Tibial artery (tissue), 4 donors: ENCODE measurements around the gene EEF2KMT.

Experiments
- DNase-seq, 2 donors: peaks; one replicate each; pipeline ENCODE4 v3.0.0-alpha.2; 2019
- H3K27ac ChIP-seq, 2 donors: fragments of 200-600 bp; sonication (generic) in 1 of 2; 1 replicate in 1 of 2; 2 replicates in 1 of 2; pipeline ENCODE4 v1.5.1; 2018 to 2019; ENCODE audit warnings: mild to moderate bottlenecking in 1 of 2
- H3K27me3 ChIP-seq, 2 donors: fragments of 200-600 bp; sonication (generic) in 1 of 2; one replicate each; pipeline versions ENCODE4 v1.5.1 to v1.6.0; 2016 to 2019
- H3K36me3 ChIP-seq, 3 donors: fragments of 200-600 bp; sonication (generic) in 2 of 3; one replicate each; pipeline ENCODE4 v1.5.1; 2016 to 2019; ENCODE audit warnings: mild to moderate bottlenecking in 2 of 3
- H3K4me1 ChIP-seq, 4 donors: fragments of 200-600 bp; sonication (generic) in 2 of 4; 1 replicate in 3 of 4; 2 replicates in 1 of 4; pipeline ENCODE4 v1.5.1; 2016 to 2019
- H3K4me3 ChIP-seq, 2 donors: fragments of 200-600 bp; sonication (generic) in 1 of 2; 1 replicate in 1 of 2; 2 replicates in 1 of 2; pipeline ENCODE4 v1.5.1; 2018 to 2019; ENCODE audit warnings: mild to moderate bottlenecking in 2 of 2
- H3K9me3 ChIP-seq, 3 donors: fragments of 200-600 bp; sonication (generic) in 1 of 3; one replicate each; pipeline ENCODE4 v1.5.1; 2016 to 2019
- CTCF ChIP-seq, 2 experiments: fragments of 200-600 bp in 1 of 2; fragments of 450-650 bp in 1 of 2; IDR thresholded peaks; one replicate each; pipeline ENCODE4 v1.5.1; 2017 to 2019; ENCODE audit warnings: antibody characterized with exemption in 2 of 2, mild to moderate bottlenecking in 1 of 2, moderate library complexity in 1 of 2
- intact Hi-C: fragments of 100-400 bp; cut with DNase I; formaldehyde crosslinking; loops from one replicate; pipeline ENCODE4 v1.15.0; 2023; ENCODE audit warnings: low total_unique reads

Gene EEF2KMT

DNA sequence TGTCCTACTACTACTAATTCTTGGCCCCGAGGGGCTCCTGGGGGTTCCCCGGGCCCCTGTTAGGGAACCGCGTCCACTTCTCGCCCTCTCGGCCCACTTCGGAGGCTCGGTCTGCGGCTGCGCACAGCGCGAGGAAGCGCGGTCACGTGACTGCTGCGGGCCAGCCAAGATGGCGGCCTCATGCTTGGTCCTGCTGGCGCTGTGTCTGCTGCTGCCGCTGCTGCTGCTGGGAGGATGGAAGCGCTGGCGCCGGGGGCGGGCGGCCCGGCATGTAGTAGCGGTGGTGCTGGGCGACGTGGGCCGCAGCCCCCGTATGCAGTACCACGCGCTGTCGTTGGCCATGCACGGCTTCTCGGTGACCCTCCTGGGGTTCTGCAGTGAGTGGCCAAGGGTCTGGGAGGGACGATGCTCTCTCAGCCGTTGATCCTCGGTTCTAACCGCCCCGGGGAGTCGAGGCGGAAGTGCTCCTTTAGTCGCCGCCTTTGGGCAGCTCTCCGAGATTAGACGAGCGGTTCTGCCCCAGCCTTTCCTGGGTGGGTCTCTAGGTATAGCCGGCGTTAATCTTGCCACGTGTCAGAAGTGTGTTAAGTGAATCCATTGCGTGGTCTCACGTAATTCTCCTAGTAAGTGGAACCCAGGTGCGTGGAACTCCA is 25.8 kb downstream of the EEF2KMT start, which contains the start of gene ALG1:
TSS of gene ALG1 (plus strand) at position 163 of the 653 bp plus-strand sequence. CDS start at position 170, 7 bp downstream.
- peak within 1 kb of the TSS; percentile 67 to 85 for H3K4me3 ChIP-seq
- peaks cover 0 to 17% (median 6%) of the 10 kb centered on the region in 4 donors for H3K4me1 ChIP-seq
- peak within 1 kb of the TSS; percentile 81 to 83 for H3K27ac ChIP-seq
- intact Hi-C loops = loop anchor here (10.0 kb wide), 1 partner anchor 107 kb away; no protein-coding TSS in a partner anchor
- H3K27me3 ChIP-seq = no peaks in the 10 kb centered on the region
- peak; percentile 89 to 93 for DNase-seq
- H3K9me3 ChIP-seq = no peaks in the 10 kb centered on the region
- peaks cover 8 to 19% (median 16%) of the 10 kb centered on the region in 3 donors for H3K36me3 ChIP-seq
- no peak for TF ChIP-seq CTCF (IDR thresholded peaks at IDR 0.05)

- no peak for DNase-seq
- Histone ChIP-seq H3K4me3 (peak overlapping the region; percentile 67 to 85), H3K4me1 (peaks cover 0 to 17% (median 6%) of the 10 kb centered on the region in 4 donors), H3K9me3 (no peaks in the 10 kb centered on the region), H3K27ac (peak overlapping the region; percentile 81 to 83), H3K27me3 (no peaks in the 10 kb centered on the region), H3K36me3 (peaks cover 8 to 14% (median 11%) of the 10 kb centered on the region in 3 donors)
- TF ChIP-seq CTCF (IDR thresholded peaks at IDR 0.05) = no peak
- intact Hi-C loops = loop anchor here (10.0 kb wide), 1 partner anchor 107 kb away; no protein-coding TSS in a partner anchor
These were observed 26.3 kb downstream of the EEF2KMT start for GRCh38 chr16:5071341-5071680.

- H3K4me3 ChIP-seq = no peak overlapping the region
- H3K27ac ChIP-seq = peak overlapping the region; percentile 81 to 83
- H3K36me3 ChIP-seq = peaks cover 2 to 7% (median 4%) of the 10 kb centered on the region in 3 donors
- intact Hi-C loops = loop anchor here (10.0 kb wide), 1 partner anchor 106 kb away; no protein-coding TSS in a partner anchor
- no peaks in the 10 kb centered on the region for H3K9me3 ChIP-seq
- DNase-seq = no peak
- no peak for TF ChIP-seq CTCF (IDR thresholded peaks at IDR 0.05)
- no peaks in the 10 kb centered on the region for H3K27me3 ChIP-seq
- peaks cover 0 to 17% (median 6%) of the 10 kb centered on the region in 4 donors for H3K4me1 ChIP-seq
These were observed 27.0 kb downstream of the EEF2KMT start for GRCh38 chr16:5070431-5071186.

GRCh38 chr16:5069854-5070253 is 27.7 kb downstream of the EEF2KMT start:
- Histone ChIP-seq H3K27ac (no peak overlapping the region), H3K4me1 (peaks cover 0 to 17% (median 6%) of the 10 kb centered on the region in 4 donors), H3K36me3 (no peaks in the 10 kb centered on the region), H3K4me3 (no peak overlapping the region), H3K27me3 (no peaks in the 10 kb centered on the region), H3K9me3 (no peaks in the 10 kb centered on the region)
- intact Hi-C loops = loop anchor here (10.0 kb wide), 1 partner anchor 105 kb away; no protein-coding TSS in a partner anchor
- no peak for DNase-seq
- no peak for TF ChIP-seq CTCF (IDR thresholded peaks at IDR 0.05)

DNA sequence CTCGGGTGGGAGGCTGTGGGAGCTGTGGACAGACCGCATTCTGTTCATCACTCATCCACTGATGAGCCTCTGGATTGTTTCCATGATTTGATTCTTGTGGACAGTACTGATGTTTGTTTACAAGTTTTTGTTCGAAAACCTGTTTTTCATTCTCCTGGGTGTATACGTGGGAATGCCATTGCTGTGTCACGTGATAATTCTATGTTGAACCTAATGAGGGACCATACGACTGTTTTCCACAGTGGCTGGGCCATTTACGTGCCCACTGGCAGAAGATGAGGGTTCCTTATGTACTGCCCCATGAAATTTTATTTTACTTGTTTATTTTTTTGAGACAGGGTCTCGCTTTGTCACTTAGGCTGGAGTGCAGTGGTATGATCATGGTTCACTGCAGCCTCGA is 28.5 kb downstream of the EEF2KMT start:
- no peaks in the 10 kb centered on the region for H3K27me3 ChIP-seq
- intact Hi-C loops = no loop called here
- DNase-seq = no peak
- no peaks in the 10 kb centered on the region for H3K9me3 ChIP-seq
- no peak for TF ChIP-seq CTCF (IDR thresholded peaks at IDR 0.05)
- no peak overlapping the region for H3K4me3 ChIP-seq
- H3K36me3 ChIP-seq = no peaks in the 10 kb centered on the region
- H3K4me1 ChIP-seq = peaks cover 0 to 17% (median 6%) of the 10 kb centered on the region in 4 donors
- H3K27ac ChIP-seq = no peak overlapping the region
